HG03095 (cell line): ENCODE data around the gene IGF2BP3.
A peak's percentile ranks its signal among the peaks of the same experiment; 100 is the strongest.
"Not testable (repeated sequence)": the region's sequence is repeated elsewhere in the genome, so short reads cannot be mapped to it uniquely, and the experiment has no call there.

Source experiments
- ATAC-seq: cut with Tn5 transposase; IDR thresholded peaks from one replicate; pipeline ENCODE4 v1.9.1; 2021; ENCODE audit warnings: moderate library complexity; ENCODE audit not compliant: unreplicated experiment

The IGF2BP3 gene

GRCh38 chr7:23470330-23471105 is at the start of gene IGF2BP3:
Gene IGF2BP3, minus strand, starts transcription at chr7:23470491. Its CDS starts 381 bp downstream, at chr7:23470110.
- no peak for ATAC-seq

GRCh38 chr7:23514755-23515154 is 44.5 kb upstream of the IGF2BP3 start:
- no peak for ATAC-seq

DNA sequence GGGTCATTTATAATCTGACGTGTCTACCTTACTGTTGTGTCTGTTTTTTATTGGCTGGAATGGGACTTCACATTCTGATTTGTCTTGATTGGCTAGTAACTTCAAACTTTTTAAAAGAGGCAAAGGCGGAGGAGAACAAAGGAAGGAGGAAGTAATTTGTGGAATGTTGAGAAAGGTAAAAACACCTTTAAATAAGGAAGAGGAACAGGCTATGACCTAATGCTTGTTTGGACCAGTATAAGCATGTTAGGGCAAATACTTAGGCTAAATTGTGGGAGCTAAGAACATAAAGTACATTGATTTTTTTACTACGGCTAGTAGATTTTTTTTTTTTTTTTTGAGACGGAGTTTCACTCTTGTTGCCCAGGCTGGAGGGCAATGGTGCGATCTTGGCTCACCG is 43.5 kb upstream of the IGF2BP3 start:
- not testable (repeated sequence) for ATAC-seq

DNA sequence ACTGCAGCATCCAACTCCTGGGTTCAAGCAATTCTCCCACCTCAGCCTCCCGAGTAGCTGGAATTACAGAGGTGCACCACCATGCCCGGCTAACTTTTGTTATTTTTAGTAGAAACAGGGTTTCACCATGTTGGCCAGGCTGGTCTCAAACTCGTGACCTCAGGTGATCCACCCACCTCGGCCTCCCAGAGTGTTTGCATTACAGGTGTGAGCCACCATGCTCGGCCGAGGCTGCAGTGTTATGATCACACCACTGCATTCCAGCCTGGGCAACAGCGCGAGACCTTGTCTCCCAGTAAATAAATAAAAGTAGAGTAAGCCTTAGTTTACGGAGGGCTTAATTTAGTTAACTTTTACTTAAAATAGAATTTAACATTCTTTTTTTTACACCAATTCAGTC is 23.7 kb upstream of the IGF2BP3 start:
- no peak for ATAC-seq

GRCh38 chr7:23491502-23491901 is 21.2 kb upstream of the IGF2BP3 start:
- ATAC-seq: no peak

- ATAC-seq: peak; percentile 63
These were observed 20.3 kb upstream of the IGF2BP3 start for GRCh38 chr7:23490357-23491135.

DNA sequence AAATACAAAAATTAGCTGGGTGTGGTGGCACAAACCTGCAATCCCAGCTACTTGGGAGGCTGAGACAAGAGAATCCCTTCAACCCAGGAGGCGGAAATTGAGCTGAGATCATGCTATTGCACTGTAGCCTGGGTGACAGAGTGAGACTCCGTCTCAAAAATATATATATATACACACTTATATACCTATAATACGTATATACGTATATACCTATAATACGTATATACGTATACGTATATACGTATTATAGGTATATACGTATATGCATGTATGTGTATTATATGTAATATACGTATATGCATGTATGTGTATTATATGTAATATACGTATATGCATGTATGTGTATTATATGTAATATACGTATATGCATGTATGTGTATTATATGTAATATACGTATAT is 18.4 kb upstream of the IGF2BP3 start:
- not testable (repeated sequence) for ATAC-seq

DNA sequence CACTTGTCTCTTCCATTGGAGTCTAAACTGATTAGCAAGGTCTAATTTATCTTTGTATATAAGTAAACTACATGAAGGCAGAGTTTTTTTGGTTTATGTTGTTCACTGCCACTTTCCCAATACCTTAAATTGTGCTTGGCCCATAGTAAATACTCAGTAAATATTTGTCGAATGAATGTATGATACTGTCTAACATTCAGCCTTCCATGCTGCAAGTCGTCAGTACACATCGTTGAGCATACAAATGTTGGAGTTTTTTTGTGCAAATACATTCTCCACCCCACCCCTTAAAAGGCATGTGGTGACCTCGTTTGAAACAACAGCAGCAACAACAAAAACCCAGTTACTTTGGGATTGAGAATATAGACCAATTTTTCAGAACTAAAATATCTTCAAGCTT is 17.4 kb upstream of the IGF2BP3 start:
- no peak for ATAC-seq

- ATAC-seq: no peak
These were observed 15.9 kb upstream of the IGF2BP3 start for GRCh38 chr7:23486002-23486773.

DNA sequence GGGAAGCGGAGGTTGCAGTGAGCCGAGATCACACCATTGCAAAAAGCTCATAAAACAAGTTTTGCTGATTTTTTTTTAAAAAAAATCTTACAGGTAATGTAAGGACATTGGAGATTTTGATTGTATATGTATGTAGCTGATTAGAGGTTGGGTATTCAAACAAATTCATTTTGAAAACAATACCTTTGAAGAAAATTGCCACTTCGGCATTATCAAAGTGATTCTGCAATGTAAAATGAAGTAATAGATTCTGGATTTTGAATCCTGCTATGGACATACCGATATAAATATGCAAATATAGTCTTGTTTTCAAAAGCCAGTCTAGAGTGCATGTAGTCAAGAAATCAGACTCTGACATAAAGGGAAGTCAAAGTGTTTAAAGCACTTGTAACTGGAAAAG is 12.4 kb upstream of the IGF2BP3 start:
- ATAC-seq: no peak

- no peak for ATAC-seq
These were observed 7.9 kb upstream of the IGF2BP3 start for GRCh38 chr7:23477962-23478866.

GRCh38 chr7:23477157-23477499 is 6.8 kb upstream of the IGF2BP3 start:
- no peak for ATAC-seq

GRCh38 chr7:23476286-23477156 is 6.2 kb upstream of the IGF2BP3 start:
- no peak for ATAC-seq

- ATAC-seq: no peak
These were observed 5.2 kb upstream of the IGF2BP3 start for GRCh38 chr7:23475576-23475839.

DNA sequence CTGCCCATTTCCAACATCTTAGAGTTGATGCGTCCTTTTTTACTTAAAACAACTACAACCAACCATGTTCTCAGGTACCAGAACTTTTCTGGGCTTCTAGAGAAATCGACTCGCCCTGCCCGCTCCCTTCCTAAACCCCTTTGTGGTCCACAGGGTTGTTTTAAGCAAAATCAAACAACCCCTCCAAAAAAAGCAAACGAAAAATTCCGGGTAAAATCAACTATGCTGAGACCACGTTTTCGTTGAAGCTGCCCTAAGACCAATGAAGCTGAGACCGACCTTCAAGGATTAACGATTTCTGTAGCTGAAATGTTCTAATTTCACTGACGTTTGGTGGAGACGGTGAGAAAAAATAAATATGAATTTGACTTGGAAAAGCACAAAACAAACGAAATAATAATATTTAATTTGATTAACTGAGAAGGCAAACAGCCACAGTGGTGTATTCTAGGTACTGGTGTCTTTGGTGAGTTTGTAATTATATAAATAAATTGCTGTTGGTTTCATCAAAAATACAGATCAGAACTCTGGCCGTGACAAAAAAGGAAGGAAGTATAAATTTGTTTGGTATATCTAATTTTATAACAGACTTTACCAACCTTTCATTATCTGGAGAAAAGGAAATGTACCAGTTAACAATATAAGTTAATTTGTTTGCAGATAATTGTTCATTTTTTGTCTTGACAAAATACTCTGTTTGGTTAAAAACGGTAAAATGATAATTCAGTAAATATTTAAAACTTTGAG is 4.7 kb upstream of the IGF2BP3 start:
- ATAC-seq: no peak

- ATAC-seq: peak; percentile 69
These were observed 4.0 kb upstream of the IGF2BP3 start for GRCh38 chr7:23474094-23474828.

DNA sequence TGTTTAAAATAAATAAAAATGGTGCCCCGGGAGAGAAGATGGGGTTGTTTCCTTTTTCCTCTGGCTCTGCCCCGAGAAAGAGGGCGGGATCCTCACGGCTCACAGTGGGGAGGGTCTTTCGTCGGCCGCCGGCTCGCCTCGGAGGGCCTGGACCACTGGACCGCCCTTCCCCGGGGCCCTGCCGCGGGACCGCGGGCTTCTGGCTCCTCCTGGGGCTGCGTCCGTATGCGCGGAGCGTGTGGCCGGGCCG is 3.5 kb upstream of the IGF2BP3 start:
- no peak for ATAC-seq

GRCh38 chr7:23472956-23473843 is 2.9 kb upstream of the IGF2BP3 start:
- ATAC-seq: no peak
